UCSD-AML1 (cell line): ENCODE results near the gene ZFP42.
"Not testable (repeated sequence)": the region's sequence is repeated elsewhere in the genome, so short reads cannot be mapped to it uniquely, and the experiment has no call there.

Source experiments
- DNase-seq: peaks from one replicate; lab custom pipeline; 2025; ENCODE audit not compliant: unreplicated experiment; lab: John Stamatoyannopoulos, UW

The ZFP42 gene

GRCh38 chr4:188021548-188022249 lies 26.1 kb downstream of the ZFP42 start:
- DNase-seq: no peak

- no peak for DNase-seq
Measured at GRCh38 chr4:188023682-188024081, 28.1 kb downstream of the ZFP42 start.

GRCh38 chr4:188025476-188025875 lies 29.9 kb downstream of the ZFP42 start:
- DNase-seq: no peak

DNA sequence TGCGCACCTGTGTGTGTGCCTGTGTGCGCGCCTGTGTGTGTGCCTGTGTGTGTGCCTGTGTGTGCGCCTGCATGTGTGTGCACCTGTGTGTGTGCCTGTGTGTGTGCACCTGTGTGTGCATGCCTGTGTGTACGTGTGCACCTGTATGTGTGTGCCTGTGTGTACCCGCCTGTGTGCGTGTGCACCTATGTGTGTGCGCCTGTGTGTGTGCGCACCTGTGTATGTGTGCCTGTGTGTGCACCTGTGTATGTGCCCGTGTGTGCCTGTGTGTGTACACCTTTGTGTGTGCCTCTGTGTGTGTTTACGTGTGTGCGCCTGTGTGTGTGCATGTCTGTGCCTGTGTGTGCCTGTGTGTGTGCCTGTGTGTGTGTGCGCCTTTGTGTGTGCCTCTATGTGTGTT lies 33.5 kb downstream of the ZFP42 start:
- DNase-seq: no peak

DNA sequence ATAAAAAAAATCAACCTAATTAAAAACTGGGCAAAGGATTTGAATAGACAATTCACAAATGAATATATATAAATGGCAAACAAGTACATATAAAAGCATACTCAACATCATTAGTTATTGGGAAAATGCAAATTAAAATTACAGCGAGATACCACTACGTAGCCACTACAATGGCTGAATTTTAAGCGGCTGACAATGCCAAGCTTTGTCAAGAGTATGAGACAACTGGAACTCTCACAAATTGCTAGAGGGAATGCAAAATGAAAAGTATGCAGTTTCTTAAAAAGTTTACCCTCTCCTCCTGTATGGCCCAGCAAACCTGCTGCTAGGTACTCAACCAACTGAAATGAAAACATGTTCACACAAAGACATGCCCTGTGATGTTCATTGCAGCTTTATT lies 34.8 kb downstream of the ZFP42 start:
- DNase-seq: no peak

DNA sequence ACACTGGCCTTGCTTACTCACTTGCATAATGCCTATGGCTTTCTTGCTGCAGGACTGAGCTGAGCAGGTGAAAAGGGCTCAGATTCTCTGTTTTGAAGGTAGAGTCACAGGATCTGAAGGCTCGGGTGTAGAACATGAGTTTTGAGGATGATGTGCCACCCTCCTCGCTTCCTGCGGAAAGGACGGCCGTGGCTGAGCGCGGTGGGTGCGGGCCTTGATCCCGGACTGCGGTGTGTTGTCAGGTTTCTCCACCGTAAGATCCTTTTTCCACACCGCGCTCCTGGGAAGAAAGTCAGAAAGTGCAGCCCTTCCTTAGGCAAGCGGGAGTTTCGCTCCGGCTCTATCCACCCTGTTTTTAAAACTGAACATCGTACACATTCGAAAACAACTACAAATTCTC lies 36.2 kb downstream of the ZFP42 start:
- no peak for DNase-seq

DNA sequence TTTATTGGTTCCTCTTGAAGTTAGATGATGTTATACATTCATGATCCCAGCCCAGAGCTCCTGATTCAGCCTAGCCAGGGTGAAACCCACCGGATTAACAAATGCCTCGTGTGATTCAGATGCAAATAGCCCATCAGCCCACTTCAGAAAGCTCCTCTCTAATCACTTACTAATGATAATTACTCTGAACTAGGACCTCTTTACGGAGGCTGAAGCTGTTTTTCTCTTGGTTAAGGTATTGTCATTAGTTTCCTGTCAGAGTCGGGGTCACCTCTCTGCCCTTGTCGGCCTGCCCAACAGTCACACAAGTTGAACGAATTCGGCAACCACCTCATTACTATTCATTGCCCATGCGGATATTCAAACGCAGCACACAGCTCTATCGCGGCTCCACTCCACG lies 36.6 kb downstream of the ZFP42 start:
- DNase-seq: no peak

DNA sequence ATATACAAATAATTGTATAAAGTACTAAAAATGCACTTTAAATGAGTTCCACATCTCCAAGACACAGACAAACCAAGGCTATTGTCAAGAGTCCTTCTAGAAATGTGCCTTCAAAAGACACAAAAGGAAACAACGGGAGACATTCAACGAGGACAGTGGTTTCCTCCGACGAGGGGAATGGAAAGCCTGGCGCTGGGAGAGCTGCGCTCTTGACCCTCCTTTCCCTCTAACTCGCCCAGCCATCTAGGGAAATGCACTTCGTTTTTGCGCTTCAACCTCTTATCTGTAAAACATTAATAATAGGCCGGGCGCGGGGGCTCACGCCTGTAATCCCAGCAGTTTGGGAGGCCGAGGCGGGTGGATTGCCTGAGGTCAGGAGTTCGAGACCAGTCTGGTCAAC lies 37.0 kb downstream of the ZFP42 start:
- DNase-seq: no peak

DNA sequence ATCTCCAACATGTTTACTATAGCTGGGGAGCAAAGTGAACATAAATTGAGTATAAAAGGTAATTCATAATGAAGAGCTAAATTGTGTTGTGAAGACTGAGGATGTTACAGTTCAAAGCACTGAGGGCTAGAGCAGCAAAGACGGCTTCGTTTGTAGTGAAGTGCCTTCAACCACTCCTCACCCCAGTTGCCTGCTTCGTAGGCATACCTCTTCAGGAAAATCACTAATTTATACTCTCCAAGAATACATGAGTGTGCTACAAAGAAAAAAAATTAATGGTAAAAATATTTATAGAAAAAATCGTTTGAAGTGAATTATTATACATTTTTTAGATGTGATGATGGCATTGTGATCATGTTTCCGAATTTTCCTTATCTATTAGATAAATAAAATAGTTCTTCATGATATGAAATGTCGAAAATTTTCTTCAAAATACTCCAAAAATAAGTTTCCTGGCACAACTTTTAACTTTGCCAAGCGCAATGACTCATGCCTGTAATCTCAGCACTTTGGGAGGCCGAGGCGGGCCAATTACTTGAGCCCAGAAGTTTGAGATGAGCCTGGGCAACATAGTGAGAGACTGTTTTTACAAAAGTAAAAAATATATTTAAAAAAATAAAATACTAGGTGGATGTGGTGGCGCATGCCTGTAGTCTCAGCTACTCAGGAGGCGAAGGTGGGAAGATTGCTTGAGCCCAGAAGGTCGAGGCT lies 41.6 kb downstream of the ZFP42 start:
- no peak for DNase-seq

GRCh38 chr4:188041721-188042120 lies 46.1 kb downstream of the ZFP42 start:
- DNase-seq: no peak

DNA sequence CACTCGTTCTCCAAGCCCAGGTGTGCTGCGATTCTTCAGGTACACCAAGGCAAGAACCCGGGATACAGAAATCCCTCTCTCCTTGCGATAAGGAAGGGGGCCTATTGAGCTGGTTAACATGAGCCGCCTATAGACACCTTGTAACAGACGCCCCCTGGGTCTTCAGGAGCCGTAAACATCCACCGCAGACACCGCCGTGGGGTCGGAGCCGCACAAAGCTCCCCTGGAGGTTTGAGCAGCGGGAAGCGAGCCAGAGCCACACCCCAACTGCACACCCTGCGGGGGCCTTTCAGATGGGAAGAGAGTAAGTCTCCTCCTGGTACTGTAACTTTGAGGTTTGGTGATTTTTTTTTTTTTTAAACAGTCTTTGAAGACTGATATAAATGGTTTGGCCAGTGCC lies 46.6 kb downstream of the ZFP42 start:
- no peak for DNase-seq

DNA sequence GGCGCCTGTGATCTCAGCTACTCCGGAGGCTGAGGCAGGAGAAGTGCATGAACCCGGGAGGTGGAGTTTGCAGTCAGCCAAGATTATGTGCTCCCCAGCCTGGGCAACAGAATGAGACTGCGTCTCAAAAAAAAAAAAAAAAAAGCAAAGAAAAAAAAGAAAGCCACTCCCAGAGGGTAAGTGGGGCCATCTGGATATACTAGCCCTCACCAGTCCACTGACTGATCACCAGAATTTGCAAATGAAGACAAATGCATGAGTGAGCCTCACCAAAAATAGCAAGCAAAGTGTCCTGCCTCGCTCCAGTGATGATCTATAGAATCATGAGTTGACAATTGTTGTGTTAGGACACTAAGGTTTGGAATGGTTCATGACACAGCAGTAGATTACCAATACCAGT lies 47.6 kb downstream of the ZFP42 start:
- no peak for DNase-seq

- not testable (repeated sequence) for DNase-seq
Measured at GRCh38 chr4:188045461-188045860, 49.9 kb downstream of the ZFP42 start.

DNA sequence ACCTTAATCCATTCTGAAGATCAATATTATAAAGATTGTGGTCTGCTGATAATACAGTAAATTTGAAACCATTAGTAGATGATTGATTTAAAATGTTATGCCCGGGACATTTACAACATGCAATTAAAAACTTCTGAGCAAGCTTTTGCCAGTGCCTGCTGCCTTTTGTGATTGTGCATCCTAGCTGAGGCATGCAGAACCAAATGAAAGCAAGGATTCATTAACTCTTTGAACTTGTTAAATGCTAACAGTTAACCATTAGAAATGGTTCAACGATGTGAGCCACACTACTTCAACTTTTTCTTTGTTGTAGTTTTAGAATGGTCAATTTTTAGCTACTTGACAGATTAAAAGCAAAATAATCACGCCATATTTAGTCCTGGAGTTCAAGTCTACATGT lies 51.1 kb downstream of the ZFP42 start:
- no peak for DNase-seq

DNA sequence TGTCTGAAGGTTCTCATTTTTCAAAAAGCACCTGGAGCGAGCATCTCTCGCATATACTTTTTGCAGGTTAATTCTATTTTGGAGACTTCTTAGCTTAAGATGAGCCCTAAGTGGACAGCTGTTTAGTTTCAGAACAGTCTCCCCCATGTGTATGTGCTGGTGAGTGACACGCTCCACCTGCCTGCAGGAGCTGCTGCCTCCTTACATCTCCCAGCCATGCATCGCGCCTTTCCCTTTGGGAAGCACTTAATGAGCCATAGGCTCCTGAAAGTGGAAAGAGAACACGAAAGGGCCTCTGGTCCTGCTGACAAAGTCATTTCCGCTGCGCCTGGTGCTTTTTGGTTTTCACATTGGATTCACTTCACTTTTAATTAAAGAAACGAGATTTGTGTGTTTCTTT lies 57.7 kb downstream of the ZFP42 start:
- no peak for DNase-seq
